OCI-M2 (cell line): Measurements from ENCODE around the gene NEUROG2.
"Not testable (repeated sequence)": the region's sequence is repeated elsewhere in the genome, so short reads cannot be mapped to it uniquely, and the experiment has no call there.

Source experiments
- DNase-seq: peaks from one replicate; lab custom pipeline; 2025; ENCODE audit not compliant: unreplicated experiment; lab: John Stamatoyannopoulos, UW

NEUROG2 gene

GRCh38 chr4:112492321-112492720, 23.7 kb downstream of the NEUROG2 start:
- no peak for DNase-seq

- DNase-seq = not testable (repeated sequence)
Measured at GRCh38 chr4:112490808-112491207, 25.2 kb downstream of the NEUROG2 start.

DNA sequence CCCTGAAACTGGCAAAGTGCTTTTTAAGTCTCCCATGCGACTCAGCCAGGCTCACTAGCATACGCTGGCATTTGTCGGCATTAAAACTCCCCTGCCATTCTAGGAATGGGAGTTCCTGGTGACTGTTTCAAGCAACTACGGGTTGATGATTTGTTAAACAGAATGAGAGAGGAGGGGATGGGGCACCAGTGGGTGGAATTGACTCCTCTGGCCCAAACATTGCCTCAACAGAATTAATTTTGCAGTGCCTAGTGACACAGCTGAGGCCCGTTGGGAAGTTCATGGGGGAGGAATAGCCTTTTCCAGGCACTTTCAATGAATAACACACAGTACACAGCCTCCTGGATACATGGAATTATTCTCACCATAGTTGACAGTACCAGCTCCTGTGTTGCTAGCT, 30.1 kb downstream of the NEUROG2 start:
- no peak for DNase-seq

- DNase-seq = no peak
Measured at GRCh38 chr4:112473985-112474384, 42.0 kb downstream of the NEUROG2 start.

DNA sequence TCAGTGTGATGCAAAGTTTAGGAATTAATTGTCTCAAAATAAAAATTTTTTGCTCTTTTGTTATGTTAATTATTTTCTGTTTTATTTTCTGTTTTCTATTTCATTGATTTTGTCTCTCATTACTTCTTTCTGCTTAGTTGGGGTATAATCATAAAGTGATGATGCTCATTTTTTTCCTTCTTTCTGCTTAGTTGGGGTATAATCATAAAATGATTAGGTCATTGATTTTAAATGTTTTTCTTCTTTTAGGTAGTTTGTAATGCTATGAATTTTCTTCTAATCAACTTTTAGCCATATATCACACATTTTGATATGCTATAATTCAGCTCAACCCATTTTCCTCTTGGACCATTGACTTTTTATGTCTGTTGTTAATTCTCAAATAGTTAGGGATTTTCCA, 43.7 kb downstream of the NEUROG2 start:
- DNase-seq = no peak
